ENCODE measurements around the gene NEUROG2.

GRCh38 chr4:112531146-112531545, 15.2 kb upstream of the NEUROG2 start:
- TF ChIP-seq, protein P1, sequence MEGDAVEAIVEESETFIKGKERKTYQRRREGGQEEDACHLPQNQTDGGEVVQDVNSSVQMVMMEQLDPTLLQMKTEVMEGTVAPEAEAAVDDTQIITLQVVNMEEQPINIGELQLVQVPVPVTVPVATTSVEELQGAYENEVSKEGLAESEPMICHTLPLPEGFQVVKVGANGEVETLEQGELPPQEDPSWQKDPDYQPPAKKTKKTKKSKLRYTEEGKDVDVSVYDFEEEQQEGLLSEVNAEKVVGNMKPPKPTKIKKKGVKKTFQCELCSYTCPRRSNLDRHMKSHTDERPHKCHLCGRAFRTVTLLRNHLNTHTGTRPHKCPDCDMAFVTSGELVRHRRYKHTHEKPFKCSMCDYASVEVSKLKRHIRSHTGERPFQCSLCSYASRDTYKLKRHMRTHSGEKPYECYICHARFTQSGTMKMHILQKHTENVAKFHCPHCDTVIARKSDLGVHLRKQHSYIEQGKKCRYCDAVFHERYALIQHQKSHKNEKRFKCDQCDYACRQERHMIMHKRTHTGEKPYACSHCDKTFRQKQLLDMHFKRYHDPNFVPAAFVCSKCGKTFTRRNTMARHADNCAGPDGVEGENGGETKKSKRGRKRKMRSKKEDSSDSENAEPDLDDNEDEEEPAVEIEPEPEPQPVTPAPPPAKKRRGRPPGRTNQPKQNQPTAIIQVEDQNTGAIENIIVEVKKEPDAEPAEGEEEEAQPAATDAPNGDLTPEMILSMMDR (IDR thresholded peaks at IDR 0.05; ENCODE audit: low read depth, low read length): no peak
- no peak for TF ChIP-seq EZH2phosphoT487 (IDR thresholded peaks at IDR 0.05; ENCODE audit: low read depth)
